Rectal smooth muscle tissue (tissue), 1 donor: ENCODE data around the gene CADPS.

Experiments used
- H3K27ac ChIP-seq: one replicate; pipeline ENCODE4 v1.7.0; 2013; ENCODE audit warnings: low read depth, low read length, inconsistent platforms
- H3K27me3 ChIP-seq: one replicate; pipeline ENCODE4 v1.7.0; 2013; ENCODE audit warnings: low read length; ENCODE audit not compliant: control insufficient read depth, insufficient read depth
- H3K36me3 ChIP-seq: one replicate; pipeline ENCODE4 v1.7.0; 2013; ENCODE audit warnings: low read length; ENCODE audit not compliant: control insufficient read depth, insufficient read depth
- H3K4me1 ChIP-seq: one replicate; pipeline ENCODE4 v1.7.0; 2013; ENCODE audit warnings: low read length; ENCODE audit not compliant: control insufficient read depth, insufficient read depth
- H3K4me3 ChIP-seq: one replicate; pipeline ENCODE4 v1.7.0; 2013; ENCODE audit warnings: low read length
- H3K9ac ChIP-seq: one replicate; pipeline ENCODE4 v1.7.0; 2013; ENCODE audit warnings: low read length

CADPS gene

GRCh38 chr3:62376906-62377877 lies 498.0 kb downstream of the CADPS start:
- H3K4me1 ChIP-seq = no peaks in the 10 kb centered on the region

GRCh38 chr3:62376454-62376720 lies 498.8 kb downstream of the CADPS start:
- no peak overlapping the region for H3K9ac ChIP-seq
- no peak overlapping the region for H3K4me3 ChIP-seq
- H3K4me1 ChIP-seq = no peaks in the 10 kb centered on the region
- peaks cover 22% of the 10 kb centered on the region for H3K27me3 ChIP-seq
- no peak overlapping the region for H3K27ac ChIP-seq
- H3K36me3 ChIP-seq = no peaks in the 10 kb centered on the region

More at GRCh38 chr3:62376906-62377877, 498.0 kb downstream of the CADPS start:
- Histone ChIP-seq H3K27ac (no peak overlapping the region), H3K9ac (no peak overlapping the region), H3K27me3 (peaks cover 20% of the 10 kb centered on the region), H3K36me3 (no peaks in the 10 kb centered on the region), H3K4me3 (no peak overlapping the region)

GRCh38 chr3:62375655-62376453 lies 499.4 kb downstream of the CADPS start:
- no peak overlapping the region for H3K9ac ChIP-seq
- no peak overlapping the region for H3K4me3 ChIP-seq
- H3K4me1 ChIP-seq = no peaks in the 10 kb centered on the region
- H3K27me3 ChIP-seq = peaks cover 26% of the 10 kb centered on the region
- no peaks in the 10 kb centered on the region for H3K36me3 ChIP-seq
- H3K27ac ChIP-seq = no peak overlapping the region

GRCh38 chr3:62374341-62375218 lies 500.6 kb downstream of the CADPS start:
- H3K9ac ChIP-seq = no peak overlapping the region
- peaks cover 35% of the 10 kb centered on the region for H3K27me3 ChIP-seq
- H3K4me1 ChIP-seq = no peaks in the 10 kb centered on the region
- no peak overlapping the region for H3K27ac ChIP-seq
- no peaks in the 10 kb centered on the region for H3K36me3 ChIP-seq
- no peak overlapping the region for H3K4me3 ChIP-seq

GRCh38 chr3:62373714-62374333 lies 501.4 kb downstream of the CADPS start:
- H3K27ac ChIP-seq = no peak overlapping the region
- peaks cover 4% of the 10 kb centered on the region for H3K4me1 ChIP-seq
- no peak overlapping the region for H3K4me3 ChIP-seq
- no peaks in the 10 kb centered on the region for H3K36me3 ChIP-seq
- H3K9ac ChIP-seq = no peak overlapping the region
- H3K27me3 ChIP-seq = peaks cover 41% of the 10 kb centered on the region

- no peaks in the 10 kb centered on the region for H3K36me3 ChIP-seq
- H3K4me3 ChIP-seq = no peak within 1 kb of the TSS
- peaks cover 4% of the 10 kb centered on the region for H3K4me1 ChIP-seq
- peaks cover 46% of the 10 kb centered on the region for H3K27me3 ChIP-seq
- no peak within 1 kb of the TSS for H3K9ac ChIP-seq
- H3K27ac ChIP-seq = no peak within 1 kb of the TSS
These were observed 502.0 kb downstream of the CADPS start, which contains the start of gene FEZF2 for GRCh38 chr3:62373215-62373614. Gene FEZF2 (minus strand): TSS chr3:62373550. CDS start chr3:62372868, 682 bp downstream.

- H3K27ac ChIP-seq = no peak overlapping the region
- peaks cover 49% of the 10 kb centered on the region for H3K27me3 ChIP-seq
- H3K9ac ChIP-seq = no peak overlapping the region
- no peak overlapping the region for H3K4me3 ChIP-seq
- H3K36me3 ChIP-seq = no peaks in the 10 kb centered on the region
- H3K4me1 ChIP-seq = peaks cover 4% of the 10 kb centered on the region
These were observed 502.6 kb downstream of the CADPS start for GRCh38 chr3:62372621-62373041.

- Histone ChIP-seq H3K36me3 (no peaks in the 10 kb centered on the region), H3K27ac (no peak overlapping the region), H3K4me1 (peaks cover 4% of the 10 kb centered on the region), H3K27me3 (peaks cover 53% of the 10 kb centered on the region), H3K9ac (no peak overlapping the region), H3K4me3 (no peak overlapping the region)
These were observed 503.3 kb downstream of the CADPS start for GRCh38 chr3:62371720-62372591.

- Histone ChIP-seq H3K36me3 (no peaks in the 10 kb centered on the region), H3K9ac (no peak overlapping the region), H3K27ac (no peak overlapping the region), H3K4me3 (no peak overlapping the region), H3K27me3 (peaks cover 54% of the 10 kb centered on the region), H3K4me1 (peaks cover 4% of the 10 kb centered on the region)
These were observed 504.1 kb downstream of the CADPS start for GRCh38 chr3:62370858-62371719.

GRCh38 chr3:62370112-62370857 lies 504.9 kb downstream of the CADPS start:
- Histone ChIP-seq H3K4me1 (peaks cover 4% of the 10 kb centered on the region), H3K4me3 (no peak overlapping the region), H3K27ac (no peak overlapping the region), H3K9ac (no peak overlapping the region), H3K36me3 (no peaks in the 10 kb centered on the region), H3K27me3 (peaks cover 51% of the 10 kb centered on the region)
